IPS-20b (cell line): ENCODE results near the gene TMEM42.
"Not testable (repeated sequence)": the region's sequence is repeated elsewhere in the genome, so short reads cannot be mapped to it uniquely, and the experiment has no call there.

ENCODE experiments used
- H3K27ac ChIP-seq: one replicate; pipeline ENCODE4 v1.5.1; 2013; ENCODE audit warnings: low read length
- H3K27me3 ChIP-seq: 2 replicates; pipeline ENCODE4 v1.6.1; 2013; ENCODE audit warnings: mild to moderate bottlenecking, low read length, inconsistent platforms; ENCODE audit not compliant: insufficient read depth
- H3K36me3 ChIP-seq: 2 replicates; pipeline ENCODE4 v1.6.1; 2013; ENCODE audit warnings: low read depth, mild to moderate bottlenecking, inconsistent platforms, low read length, moderate library complexity; ENCODE audit not compliant: insufficient read depth
- H3K4me1 ChIP-seq: 2 replicates; pipeline ENCODE4 v1.6.1; 2013; ENCODE audit warnings: mild to moderate bottlenecking, control low read depth, inconsistent platforms, low read length, moderate library complexity; ENCODE audit not compliant: insufficient read depth
- H3K4me3 ChIP-seq: 2 replicates; pipeline ENCODE4 v1.5.1; 2013; ENCODE audit warnings: mild to moderate bottlenecking, low read length, inconsistent platforms
- H3K9ac ChIP-seq: 2 replicates; pipeline ENCODE4 v1.6.1; 2013; ENCODE audit warnings: low read depth, mild to moderate bottlenecking, inconsistent platforms, low read length, moderate library complexity
- H3K9me3 ChIP-seq: 2 replicates; pipeline ENCODE4 v1.6.1; 2013; ENCODE audit warnings: mild to moderate bottlenecking, low read depth, low read length, inconsistent platforms; ENCODE audit not compliant: insufficient read depth

Gene TMEM42

DNA sequence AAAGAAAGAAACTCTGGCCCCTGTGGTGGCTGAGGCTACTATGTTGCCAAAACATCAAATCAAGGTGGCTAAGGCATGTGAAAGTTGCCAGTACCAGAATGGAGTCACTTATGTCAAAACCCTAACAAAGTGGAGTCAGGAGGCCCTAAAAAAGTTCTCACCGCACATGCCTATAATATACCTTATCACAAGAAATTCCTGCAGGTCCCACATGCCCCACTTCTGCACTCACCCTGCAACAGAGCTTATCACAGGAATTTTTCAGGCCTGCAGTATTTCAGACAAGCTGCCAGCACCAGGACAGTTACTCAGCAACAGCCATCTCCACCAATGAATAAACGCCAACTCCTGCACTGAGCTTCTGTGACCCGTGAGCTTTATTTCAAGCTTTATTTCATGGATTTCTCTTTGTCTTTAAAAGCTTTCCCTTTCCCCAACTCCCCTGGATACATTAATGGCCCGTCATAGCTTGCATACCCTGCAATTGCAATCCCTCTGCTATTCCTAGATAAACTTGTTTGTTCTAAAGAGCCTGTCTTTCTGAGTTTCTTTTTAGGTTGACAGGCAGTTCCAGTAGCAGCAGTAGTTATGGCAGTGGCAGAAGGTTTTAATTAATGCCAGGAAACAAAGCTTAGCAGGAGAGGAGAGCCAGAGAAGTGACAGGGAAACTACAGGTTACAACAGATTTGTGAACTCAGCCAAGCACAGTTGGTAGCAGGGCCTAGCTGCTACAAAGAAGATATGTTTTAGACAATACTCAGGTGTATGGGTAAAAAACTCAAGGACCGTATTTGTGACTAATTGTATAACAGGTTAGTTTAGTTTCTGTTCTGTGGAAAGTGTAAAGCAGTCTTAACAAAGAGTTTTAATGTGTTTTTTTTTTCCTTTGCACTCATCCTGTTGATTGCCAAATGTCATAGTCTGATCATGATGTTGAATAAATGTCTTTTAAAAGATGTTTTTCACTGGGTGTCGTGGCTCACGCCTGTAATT lies 15.9 kb upstream of the TMEM42 start:
- H3K36me3 ChIP-seq, result peaks cover 88% of the 10 kb centered on the region

DNA sequence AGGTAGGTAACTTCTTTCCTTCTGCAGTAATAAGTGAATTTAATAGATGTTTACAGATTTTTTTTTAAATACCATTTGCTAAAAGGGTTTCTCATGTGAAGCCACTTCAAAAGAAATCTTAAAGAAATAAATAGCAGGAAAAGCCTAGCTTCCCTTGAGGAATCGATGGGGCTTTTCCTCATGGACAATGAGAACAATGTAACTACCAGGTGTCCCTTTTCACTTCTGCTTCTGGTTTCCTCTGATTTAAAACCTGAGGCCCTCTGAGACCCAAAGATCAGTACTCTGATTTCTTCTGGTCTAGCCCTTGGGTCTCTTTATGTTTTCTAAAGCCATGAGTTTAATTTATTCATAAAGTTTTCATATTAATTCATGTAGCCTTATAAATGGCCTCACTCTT lies 13.1 kb upstream of the TMEM42 start:
- no peak overlapping the region for H3K27ac ChIP-seq
- H3K4me1 ChIP-seq, result no peaks in the 10 kb centered on the region
- H3K9ac ChIP-seq, result no peak overlapping the region
- H3K27me3 ChIP-seq, result no peaks in the 10 kb centered on the region
- no peak overlapping the region for H3K4me3 ChIP-seq
- H3K36me3 ChIP-seq, result peaks cover 88% of the 10 kb centered on the region
- H3K9me3 ChIP-seq, result no peaks in the 10 kb centered on the region

More for the DNA sequence above, 15.9 kb upstream of the TMEM42 start:
- Histone ChIP-seq H3K9ac (no peak overlapping the region), H3K27ac (no peak overlapping the region), H3K4me3 (no peak overlapping the region), H3K4me1 (no peaks in the 10 kb centered on the region), H3K9me3 (no peaks in the 10 kb centered on the region), H3K27me3 (no peaks in the 10 kb centered on the region)

DNA sequence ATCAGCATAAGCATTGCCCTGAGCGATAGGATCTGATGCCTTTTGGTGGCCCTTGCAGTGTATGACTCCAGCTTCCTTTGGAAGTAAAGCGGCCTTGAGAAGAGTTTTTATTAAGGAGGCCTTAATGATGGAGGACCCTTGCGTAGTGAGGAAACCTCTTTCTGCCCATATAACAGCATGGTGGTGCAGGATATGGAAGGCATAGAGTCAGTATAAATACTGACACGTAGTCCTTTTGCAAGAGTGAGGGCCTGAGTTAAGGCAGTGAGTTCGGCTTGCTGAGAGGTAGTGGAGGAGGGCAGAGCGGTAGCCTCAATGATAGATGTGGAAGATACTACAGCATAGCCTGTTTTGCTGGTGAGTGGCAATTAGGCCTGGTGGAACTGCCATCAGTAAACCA lies 5.0 kb upstream of the TMEM42 start:
- not testable (repeated sequence) for H3K4me1 ChIP-seq, H3K9me3 ChIP-seq, H3K4me3 ChIP-seq

DNA sequence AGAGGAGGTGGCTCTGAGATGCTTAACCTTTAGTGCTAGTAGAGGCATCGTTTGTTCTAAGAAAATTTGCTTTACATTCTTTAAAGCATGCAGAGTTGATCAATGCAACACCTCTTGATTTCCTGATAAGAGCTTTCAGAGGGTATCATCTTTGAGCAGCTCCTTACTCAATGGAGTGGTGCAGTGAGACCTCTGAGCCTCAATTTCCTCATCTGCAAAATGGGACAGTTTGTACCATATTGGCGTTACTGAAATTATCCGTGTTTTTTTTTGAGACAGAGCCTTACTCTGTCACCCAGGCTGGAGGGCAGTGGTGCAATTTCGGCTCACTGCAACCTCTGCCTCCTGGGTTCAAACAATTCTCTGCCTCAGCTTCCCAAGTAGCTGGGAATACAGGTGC lies 1.6 kb upstream of the TMEM42 start:
- H3K9ac ChIP-seq, result no peak overlapping the region
- H3K4me3 ChIP-seq, result no peak overlapping the region
- H3K4me1 ChIP-seq, result no peaks in the 10 kb centered on the region; the same call in 1 of the 2 replicates
- H3K27me3 ChIP-seq, result no peaks in the 10 kb centered on the region
- H3K27ac ChIP-seq, result no peak overlapping the region
- no peaks in the 10 kb centered on the region; the same call in 1 of the 2 replicates for H3K36me3 ChIP-seq
- H3K9me3 ChIP-seq, result no peaks in the 10 kb centered on the region

More for the DNA sequence above, 5.0 kb upstream of the TMEM42 start:
- not testable (repeated sequence) for H3K27me3 ChIP-seq, H3K27ac ChIP-seq, H3K9ac ChIP-seq
- peaks cover 31% of the 10 kb centered on the region for H3K36me3 ChIP-seq

DNA sequence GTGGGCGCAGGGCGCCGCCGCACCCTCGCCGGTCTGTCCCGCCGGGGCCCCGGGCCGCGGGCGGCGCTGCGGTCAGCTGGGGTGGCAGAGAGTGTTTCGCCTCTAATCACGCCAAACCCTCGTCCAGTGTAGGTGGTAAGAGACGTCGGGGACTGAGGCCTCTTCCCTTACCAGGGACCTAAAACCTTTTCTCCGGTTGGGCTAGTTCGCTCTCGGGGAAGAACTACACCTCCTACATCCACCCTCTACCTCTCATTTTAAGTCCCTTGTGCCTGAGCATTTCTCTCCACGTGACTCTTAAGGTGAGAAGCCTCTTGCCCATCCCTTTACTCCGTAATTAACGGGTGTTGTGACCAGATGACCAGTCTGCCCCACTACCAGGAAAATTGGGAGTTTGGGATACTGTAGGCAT lies 520 bp downstream of the TMEM42 start:
- no peaks in the 10 kb centered on the region for H3K9me3 ChIP-seq

DNA sequence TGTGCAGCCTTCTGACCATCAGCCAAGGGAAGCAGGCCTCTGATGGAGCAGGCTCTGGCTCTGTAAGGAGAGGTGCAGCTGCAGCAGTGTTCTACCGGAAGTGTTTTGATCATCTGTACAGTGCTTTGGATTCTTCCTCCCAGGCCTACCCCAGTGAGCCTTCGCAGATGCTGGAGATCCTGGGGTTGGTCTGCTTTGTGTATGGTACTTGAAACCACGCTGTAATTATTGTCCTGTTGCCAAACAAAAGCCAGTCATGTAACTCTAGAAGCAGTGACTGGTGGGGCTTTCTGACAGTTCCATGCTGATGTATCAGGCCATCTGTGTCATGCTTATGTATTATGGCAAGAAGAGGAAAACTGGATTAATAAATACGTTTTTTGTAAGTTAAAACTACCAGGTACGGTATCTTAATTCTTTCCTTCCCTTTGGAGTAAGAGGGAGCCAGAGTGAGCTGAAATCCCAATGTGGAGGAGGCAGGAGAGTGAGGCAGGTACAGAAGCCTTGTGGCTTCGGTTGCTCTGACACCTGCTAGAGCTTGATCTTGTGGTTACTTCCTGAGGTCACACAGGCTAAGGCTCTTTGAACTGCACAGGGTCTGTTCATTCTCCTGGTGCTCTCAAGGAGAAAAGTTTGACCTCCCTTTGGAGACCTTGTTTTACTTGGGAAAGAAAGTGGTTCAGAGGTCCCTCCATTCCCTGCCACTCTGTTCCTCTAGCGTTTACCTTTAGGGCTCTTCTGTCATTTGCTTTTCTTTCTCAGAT lies 3.7 kb downstream of the TMEM42 start:
- H3K9me3 ChIP-seq, result 0 out of 2 replicates have a peak, but pooled peaks cover 3% of the 10 kb centered on the region
- no peaks in the 10 kb centered on the region for H3K27me3 ChIP-seq
- H3K4me1 ChIP-seq, result no peaks in the 10 kb centered on the region; the same call in 1 of the 2 replicates
- peaks cover 9% of the 10 kb centered on the region; the same call in 1 of the 2 replicates for H3K36me3 ChIP-seq
- no peak overlapping the region for H3K27ac ChIP-seq
- H3K9ac ChIP-seq, result no peak overlapping the region
- no peak overlapping the region for H3K4me3 ChIP-seq

More for the DNA sequence above, 520 bp downstream of the TMEM42 start:
- H3K4me1 ChIP-seq, result no peaks in the 10 kb centered on the region; the same call in 1 of the 2 replicates
- no peak overlapping the region for H3K27ac ChIP-seq
- peak overlapping the region; percentile 79 for H3K4me3 ChIP-seq
- H3K36me3 ChIP-seq, result peaks cover 9% of the 10 kb centered on the region; the same call in 1 of the 2 replicates
- peak overlapping the region; percentile 79 for H3K9ac ChIP-seq
- no peaks in the 10 kb centered on the region for H3K27me3 ChIP-seq

DNA sequence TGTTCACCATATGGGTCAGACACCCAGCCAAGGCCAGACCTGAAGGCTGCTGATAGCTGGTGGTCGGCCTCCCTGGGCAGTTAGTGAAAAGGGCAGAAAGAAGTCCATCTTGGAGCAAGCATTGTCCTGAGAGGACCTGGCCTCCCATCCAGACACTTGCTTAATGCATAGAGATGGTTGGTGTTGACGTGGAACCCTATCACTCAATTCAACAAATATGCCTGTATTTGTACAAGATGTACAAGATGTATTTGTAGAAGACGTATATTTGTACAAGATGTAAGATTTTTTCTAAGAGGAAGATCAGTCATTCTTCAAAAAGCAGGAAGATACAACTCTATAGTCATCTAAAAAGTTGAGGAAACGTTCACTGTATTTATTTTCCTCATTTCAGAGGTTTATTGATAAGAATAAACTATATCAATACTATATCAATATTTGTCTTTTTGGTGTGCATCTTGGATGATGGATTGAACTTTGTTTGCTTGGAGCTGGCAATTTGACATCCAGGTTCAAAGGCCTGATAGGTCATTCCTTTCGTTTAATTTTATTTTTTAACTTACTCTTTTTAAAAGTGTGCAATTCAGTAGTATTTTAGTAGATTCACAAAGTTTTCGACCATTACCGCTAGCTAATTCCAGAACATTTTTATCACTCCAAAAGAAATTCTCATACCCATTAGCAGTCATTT lies 5.9 kb downstream of the TMEM42 start:
- Histone ChIP-seq H3K27me3 (no peaks in the 10 kb centered on the region), H3K9ac (no peak overlapping the region), H3K9me3 (0 out of 2 replicates have a peak, but pooled peaks cover 3% of the 10 kb centered on the region), H3K4me1 (no peaks in the 10 kb centered on the region; the same call in 1 of the 2 replicates), H3K4me3 (no peak overlapping the region), H3K27ac (no peak overlapping the region), H3K36me3 (peaks cover 9% of the 10 kb centered on the region; the same call in 1 of the 2 replicates)

DNA sequence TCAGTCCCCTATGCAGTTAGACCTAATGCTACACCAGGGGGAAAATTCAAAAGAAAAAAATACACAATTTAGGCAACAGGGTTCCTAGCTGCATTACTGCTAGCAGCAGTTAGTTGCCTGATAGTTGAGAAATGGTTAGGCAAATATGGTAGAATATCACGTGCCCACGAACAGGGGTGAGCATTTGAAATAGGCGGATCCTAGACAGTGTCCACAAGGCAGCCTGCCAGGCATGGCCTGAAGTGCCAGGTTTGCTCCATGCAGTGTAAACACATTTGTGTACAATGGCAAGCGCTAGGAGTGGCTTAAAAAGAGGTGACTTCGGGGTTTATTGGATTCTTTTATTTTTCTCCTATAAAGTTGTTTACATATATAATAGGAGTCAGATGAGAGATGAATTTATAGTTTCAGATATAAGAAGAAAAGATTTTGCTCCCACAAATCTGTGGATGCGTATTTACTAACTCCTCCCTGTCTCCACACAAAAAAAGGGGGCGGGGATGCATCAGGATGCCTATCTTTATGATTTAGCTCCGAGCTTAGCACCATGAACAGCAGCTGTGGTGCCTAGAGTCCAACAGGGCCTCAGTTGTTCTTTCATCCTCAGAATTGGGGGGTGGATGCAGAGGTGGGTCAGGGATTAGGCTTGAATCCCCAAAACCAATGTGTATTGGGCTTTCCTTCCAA lies 8.8 kb downstream of the TMEM42 start:
- Histone ChIP-seq H3K9me3 (0 out of 2 replicates have a peak, but pooled peaks cover 3% of the 10 kb centered on the region), H3K36me3 (peaks cover 6% of the 10 kb centered on the region; the same call in 1 of the 2 replicates), H3K27ac (no peak overlapping the region), H3K9ac (no peak overlapping the region), H3K27me3 (no peaks in the 10 kb centered on the region), H3K4me1 (no peaks in the 10 kb centered on the region), H3K4me3 (no peak overlapping the region)

DNA sequence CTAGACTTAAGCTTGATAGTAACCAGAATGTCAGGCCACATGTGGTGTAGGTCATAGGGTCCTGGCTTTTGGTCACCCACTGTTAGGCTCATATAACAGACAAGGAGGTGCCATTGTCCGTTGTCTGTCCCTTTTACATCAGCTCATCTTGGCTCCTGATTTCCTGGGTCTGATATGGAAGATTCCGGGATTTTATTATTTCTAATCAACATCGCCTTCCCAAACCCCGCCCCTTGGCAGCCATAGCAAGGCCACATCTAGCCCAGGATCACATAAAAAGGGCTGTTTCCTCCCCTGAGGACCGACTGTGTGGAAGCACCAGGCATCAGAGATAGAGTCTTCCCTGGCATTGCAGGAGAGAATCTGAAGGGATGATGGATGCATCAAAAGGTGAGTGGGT lies 12.6 kb downstream of the TMEM42 start, which contains the start of gene TGM4:
Gene TGM4 (plus strand): TSS at position 301 of the 400 bp plus-strand sequence. CDS start 71 bp downstream, at position 372.
- Histone ChIP-seq H3K9me3 (no peaks in the 10 kb centered on the region), H3K9ac (no peak within 1 kb of the TSS)

DNA sequence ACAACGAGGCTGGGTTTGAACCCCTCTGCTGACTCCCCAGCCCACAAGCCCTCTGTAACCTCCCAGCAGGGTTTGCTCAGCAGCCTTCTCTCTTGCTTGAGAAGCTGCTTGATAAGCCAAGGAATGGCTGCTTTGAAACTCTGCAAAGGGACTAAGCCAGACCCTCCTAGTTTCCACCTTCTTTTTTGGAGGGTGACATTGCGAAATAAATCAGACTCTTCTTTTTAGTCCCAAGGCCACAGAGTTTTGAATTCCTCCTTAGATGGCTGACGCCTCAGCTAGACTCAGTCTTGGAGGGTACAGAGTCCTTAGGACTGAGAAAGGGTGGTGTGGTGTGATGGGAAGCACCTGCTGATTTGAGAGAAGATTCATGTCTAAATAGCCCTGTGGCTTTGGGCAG lies 13.9 kb downstream of the TMEM42 start:
- Histone ChIP-seq H3K9ac (no peak overlapping the region), H3K36me3 (no peaks in the 10 kb centered on the region), H3K4me1 (no peaks in the 10 kb centered on the region), H3K9me3 (no peaks in the 10 kb centered on the region), H3K27ac (no peak overlapping the region), H3K4me3 (no peak overlapping the region), H3K27me3 (no peaks in the 10 kb centered on the region)

More for the DNA sequence above, 12.6 kb downstream of the TMEM42 start, which contains the start of gene TGM4:
- no peaks in the 10 kb centered on the region for H3K4me1 ChIP-seq
- H3K27me3 ChIP-seq, result no peaks in the 10 kb centered on the region
- no peaks in the 10 kb centered on the region for H3K36me3 ChIP-seq
- no peak within 1 kb of the TSS for H3K4me3 ChIP-seq
- no peak within 1 kb of the TSS for H3K27ac ChIP-seq
